ENCODE results near the gene MPRIP. TPM values are rescaled to one million over a fixed set of nuclear protein-coding genes. Genes with fewer than 3 reads are reported as not detected.
A peak's percentile ranks its signal among the peaks of the same experiment; 100 is the strongest.

Gene MPRIP
- total and polyA plus RNA-seq, 10 donors = 52.3 to 309 (median 131) TPM

DNA sequence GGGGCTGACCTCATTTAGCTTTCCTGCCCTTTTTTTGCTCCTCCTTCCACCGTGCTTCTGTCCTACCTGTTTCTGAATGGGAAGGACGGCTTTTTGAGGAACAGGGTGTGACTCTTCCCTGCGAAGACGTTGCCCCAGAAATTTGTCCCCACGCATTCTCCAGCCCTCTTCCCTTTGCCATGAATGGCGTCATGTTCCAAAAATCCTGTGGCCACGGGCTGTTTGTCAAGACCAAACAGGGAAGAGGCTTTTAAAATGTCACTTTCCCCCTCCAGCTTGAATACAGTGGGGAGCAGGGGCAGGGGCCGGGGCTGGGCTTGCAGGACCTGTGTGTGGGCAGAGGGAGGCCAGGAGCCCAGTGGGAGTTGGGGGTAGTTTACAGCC is 13.9 kb downstream of the MPRIP start:
- no peak overlapping the region for H3K4me3 ChIP-seq

DNA sequence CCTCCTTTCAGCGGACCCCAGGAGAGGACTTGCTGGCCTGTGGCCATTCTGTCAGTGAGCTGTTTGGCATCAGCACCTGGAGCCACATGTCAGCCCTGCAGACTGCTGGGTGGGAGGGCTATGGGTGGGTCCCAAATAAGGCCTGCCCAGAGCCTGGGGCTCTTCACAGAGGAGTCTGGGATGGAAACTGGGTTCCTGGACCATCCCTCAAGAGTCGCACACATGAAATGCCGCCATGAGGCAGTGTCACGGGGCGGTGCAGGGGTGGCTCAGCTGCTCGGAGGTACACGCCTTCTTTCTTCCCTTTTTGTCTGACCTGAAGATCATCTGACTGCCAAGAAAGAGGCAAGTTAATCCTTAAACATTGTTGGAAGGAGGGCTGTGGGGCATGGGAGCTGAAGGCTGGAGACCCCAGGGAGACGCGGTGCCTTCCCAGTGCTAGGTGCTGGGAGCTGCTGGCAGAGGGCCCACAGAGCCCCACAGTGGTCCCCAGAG is 14.8 kb downstream of the MPRIP start:
- intact Hi-C loops (cut with DNase I; ENCODE audit: low total_unique reads) = loop anchor here (10.0 kb wide), 1 partner anchor 48 kb away; no protein-coding TSS in a partner anchor
- Histone ChIP-seq H3K4me1 (peaks cover 32 to 99% (median 73%) of the 10 kb centered on the region in 6 donors), H3K9me3 (no peaks in the 10 kb centered on the region), H3K27me3 (replicated peaks in 1 of 7) (no peaks in the 10 kb centered on the region), H3K4me3 (no peak overlapping the region), H3K27ac (no peak overlapping the region), H3K36me3 (peaks cover 0 to 40% (median 7%) of the 10 kb centered on the region in 6 donors)
- TF ChIP-seq POLR2A (IDR thresholded peaks at IDR 0.05) = no peak
- TF ChIP-seq, protein P1, sequence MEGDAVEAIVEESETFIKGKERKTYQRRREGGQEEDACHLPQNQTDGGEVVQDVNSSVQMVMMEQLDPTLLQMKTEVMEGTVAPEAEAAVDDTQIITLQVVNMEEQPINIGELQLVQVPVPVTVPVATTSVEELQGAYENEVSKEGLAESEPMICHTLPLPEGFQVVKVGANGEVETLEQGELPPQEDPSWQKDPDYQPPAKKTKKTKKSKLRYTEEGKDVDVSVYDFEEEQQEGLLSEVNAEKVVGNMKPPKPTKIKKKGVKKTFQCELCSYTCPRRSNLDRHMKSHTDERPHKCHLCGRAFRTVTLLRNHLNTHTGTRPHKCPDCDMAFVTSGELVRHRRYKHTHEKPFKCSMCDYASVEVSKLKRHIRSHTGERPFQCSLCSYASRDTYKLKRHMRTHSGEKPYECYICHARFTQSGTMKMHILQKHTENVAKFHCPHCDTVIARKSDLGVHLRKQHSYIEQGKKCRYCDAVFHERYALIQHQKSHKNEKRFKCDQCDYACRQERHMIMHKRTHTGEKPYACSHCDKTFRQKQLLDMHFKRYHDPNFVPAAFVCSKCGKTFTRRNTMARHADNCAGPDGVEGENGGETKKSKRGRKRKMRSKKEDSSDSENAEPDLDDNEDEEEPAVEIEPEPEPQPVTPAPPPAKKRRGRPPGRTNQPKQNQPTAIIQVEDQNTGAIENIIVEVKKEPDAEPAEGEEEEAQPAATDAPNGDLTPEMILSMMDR (IDR thresholded peaks at IDR 0.05 in 8 of 11, conservative IDR thresholded peaks at IDR 0.05 in 3 of 11) = no peak
- TF ChIP-seq POLR2AphosphoS5 (IDR thresholded peaks at IDR 0.05) = no peak
- DNase-seq = no peak
- 89 to 96% (median 94%) methylated on average over 9 of the region's 9 CpGs for WGBS, 5 donors

More for the DNA sequence above, 13.9 kb downstream of the MPRIP start:
- peaks cover 42 to 99% (median 74%) of the 10 kb centered on the region in 6 donors for H3K4me1 ChIP-seq
- peaks cover 0 to 40% (median 7%) of the 10 kb centered on the region in 6 donors for H3K36me3 ChIP-seq
- TF ChIP-seq POLR2A (IDR thresholded peaks at IDR 0.05) (no peak), POLR2AphosphoS5 (IDR thresholded peaks at IDR 0.05) (no peak)
- TF ChIP-seq, protein P1 (IDR thresholded peaks at IDR 0.05 in 8 of 11, conservative IDR thresholded peaks at IDR 0.05 in 3 of 11) = no peak
- peak overlapping the region in 7 of 8 donors; percentile 24 to 74 (median 62) for H3K27ac ChIP-seq
- no peak for DNase-seq
- intact Hi-C loops (cut with DNase I; ENCODE audit: low total_unique reads) = loop anchor here (10.0 kb wide), 1 partner anchor 49 kb away; no protein-coding TSS in a partner anchor
- 54 to 70% (median 58%) methylated on average over 8 of the region's 8 CpGs for WGBS, 5 donors
- H3K9me3 ChIP-seq = no peaks in the 10 kb centered on the region
- H3K27me3 ChIP-seq (replicated peaks in 1 of 7) = no peaks in the 10 kb centered on the region

DNA sequence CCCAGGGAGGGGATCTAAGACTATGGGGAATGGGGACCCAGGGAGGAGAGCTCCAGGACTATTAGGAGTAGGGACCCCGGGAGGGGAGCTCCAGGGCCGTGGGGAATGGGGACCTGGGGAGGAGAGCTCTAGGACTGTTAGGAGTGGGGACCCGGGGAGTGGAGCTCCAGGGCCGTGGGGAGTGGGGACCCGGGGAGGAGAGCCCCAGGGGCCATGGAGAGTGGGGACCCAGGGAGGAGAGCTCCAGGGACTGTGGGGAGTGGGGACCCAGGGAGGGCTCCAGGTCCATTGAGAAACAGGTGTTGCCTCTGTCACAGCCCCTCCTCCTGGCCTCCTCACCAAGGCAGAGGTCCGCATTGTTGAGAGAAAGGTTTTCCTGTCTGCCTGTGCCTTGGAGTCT is 16.0 kb downstream of the MPRIP start:
- Histone ChIP-seq H3K36me3 (peaks cover 0 to 40% (median 7%) of the 10 kb centered on the region in 6 donors), H3K27me3 (replicated peaks in 1 of 7) (no peaks in the 10 kb centered on the region), H3K27ac (peak overlapping the region in 2 of 8 donors; percentile 14 to 18), H3K9me3 (no peaks in the 10 kb centered on the region), H3K4me3 (no peak overlapping the region), H3K4me1 (peaks cover 26 to 99% (median 73%) of the 10 kb centered on the region in 6 donors)
- DNase-seq = no peak
- 84 to 92% (median 87%) methylated on average over 6 of the region's 6 CpGs for WGBS, 5 donors
- TF ChIP-seq, protein P1 (IDR thresholded peaks at IDR 0.05 in 8 of 11, conservative IDR thresholded peaks at IDR 0.05 in 3 of 11) = no peak
- TF ChIP-seq POLR2A (IDR thresholded peaks at IDR 0.05) (no peak), POLR2AphosphoS5 (IDR thresholded peaks at IDR 0.05) (no peak)
- intact Hi-C loops (cut with DNase I; ENCODE audit: low total_unique reads) = loop anchor here (10.0 kb wide), 1 partner anchor 46 kb away; no protein-coding TSS in a partner anchor

DNA sequence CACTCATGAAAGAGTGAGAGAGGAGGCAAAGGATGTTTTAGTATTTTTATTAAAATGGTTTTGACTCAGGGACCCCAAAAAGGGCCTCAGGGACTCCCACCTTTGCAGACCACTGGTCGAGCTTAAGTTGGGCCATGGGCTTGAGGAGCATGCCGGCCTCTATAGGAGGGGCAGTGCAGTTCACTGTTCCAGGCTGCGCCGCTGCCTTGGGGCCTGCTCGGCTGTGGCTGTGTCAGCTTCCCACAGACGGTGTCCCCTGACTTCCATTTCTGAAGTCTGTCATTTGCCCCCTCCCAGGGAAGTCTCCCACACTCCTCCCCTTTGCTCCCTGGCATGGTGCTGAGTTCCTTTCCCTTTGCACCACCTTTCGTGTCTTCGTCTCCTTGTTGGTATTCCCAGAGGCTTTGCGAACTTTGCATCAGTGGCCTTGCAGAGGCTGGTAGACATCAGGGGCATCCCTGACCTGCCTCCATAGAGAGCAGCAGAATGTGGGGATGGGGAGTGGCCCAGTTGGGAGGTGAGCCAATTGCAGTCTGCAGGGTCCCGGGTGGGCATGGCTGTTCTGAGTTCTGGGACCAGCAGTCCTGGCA is 17.1 kb downstream of the MPRIP start:
- intact Hi-C loops (cut with DNase I; ENCODE audit: low total_unique reads) = loop anchor here (10.0 kb wide), 1 partner anchor 45 kb away; no protein-coding TSS in a partner anchor
- WGBS, 5 donors = 82 to 91% (median 86%) methylated on average over 10 of the region's 10 CpGs
- Histone ChIP-seq H3K27me3 (replicated peaks in 1 of 7) (no peaks in the 10 kb centered on the region), H3K4me1 (peaks cover 26 to 99% (median 73%) of the 10 kb centered on the region in 6 donors), H3K4me3 (no peak overlapping the region), H3K36me3 (peaks cover 0 to 38% (median 7%) of the 10 kb centered on the region in 6 donors), H3K27ac (no peak overlapping the region), H3K9me3 (no peaks in the 10 kb centered on the region)
- no peak for DNase-seq
- TF ChIP-seq POLR2AphosphoS5 (IDR thresholded peaks at IDR 0.05) = no peak
- TF ChIP-seq, protein P1 (IDR thresholded peaks at IDR 0.05 in 8 of 11, conservative IDR thresholded peaks at IDR 0.05 in 3 of 11) = no peak
- no peak for TF ChIP-seq POLR2A (IDR thresholded peaks at IDR 0.05)
